Mesenchymal stem cell (in vitro differentiated cells and primary cell): ENCODE data around the gene ZSWIM4.

Source experiments
- DNase-seq: peaks from one replicate; pipeline ENCODE4 v3.0.0-alpha.2; 2013
- H2AFZ ChIP-seq: one replicate; pipeline ENCODE4 v1.6.1; 2013; ENCODE audit warnings: low read depth, mild to moderate bottlenecking, control low read depth, inconsistent platforms, low read length, moderate library complexity
- H2AK5ac ChIP-seq: 2 replicates; pipeline ENCODE4 v1.6.1; 2013; ENCODE audit warnings: low read length, moderate library complexity, mild to moderate bottlenecking, inconsistent platforms; ENCODE audit not compliant: severe bottlenecking
- H2BK120ac ChIP-seq: one replicate; pipeline ENCODE4 v1.6.1; 2013; ENCODE audit warnings: low read depth, mild to moderate bottlenecking, inconsistent platforms, low read length, moderate library complexity
- H2BK12ac ChIP-seq, 2 experiments: one replicate each; pipeline ENCODE4 v1.6.1; 2013; ENCODE audit warnings: inconsistent platforms in 2 of 2, low read length in 2 of 2, mild to moderate bottlenecking in 2 of 2, moderate library complexity in 2 of 2, control low read depth in 1 of 2
- H2BK15ac ChIP-seq: one replicate; pipeline ENCODE4 v1.6.1; 2013; ENCODE audit warnings: mild to moderate bottlenecking, low read depth, inconsistent platforms; ENCODE audit not compliant: poor library complexity, severe bottlenecking
- H2BK5ac ChIP-seq: 2 replicates; pipeline ENCODE4 v1.6.1; 2013; ENCODE audit warnings: low read depth, mild to moderate bottlenecking, low read length, control low read depth, inconsistent platforms; ENCODE audit not compliant: poor library complexity, severe bottlenecking
- H3K14ac ChIP-seq, 2 experiments: one replicate each; pipeline ENCODE4 v1.6.1; 2013; ENCODE audit warnings: inconsistent platforms in 2 of 2, low read length in 2 of 2, control low read depth in 1 of 2, mild to moderate bottlenecking in 1 of 2, moderate library complexity in 1 of 2
- H3K18ac ChIP-seq, 2 experiments: one replicate each; pipeline ENCODE4 v1.6.1; 2013; ENCODE audit warnings: inconsistent platforms in 2 of 2, low read length in 2 of 2, control low read depth in 1 of 2, low read depth in 1 of 2, mild to moderate bottlenecking in 1 of 2
- H3K23ac ChIP-seq, 2 experiments: one replicate each; pipeline ENCODE4 v1.6.1; 2013; ENCODE audit warnings: inconsistent platforms in 2 of 2, low read length in 2 of 2, mild to moderate bottlenecking in 2 of 2, moderate library complexity in 2 of 2, control low read depth in 1 of 2
- H3K27ac ChIP-seq: 2 replicates; pipeline ENCODE4 v1.5.1; 2013; ENCODE audit warnings: mild to moderate bottlenecking, moderate library complexity, low read length, control low read depth, inconsistent platforms; ENCODE audit not compliant: poor library complexity, severe bottlenecking
- H3K27me3 ChIP-seq, 2 experiments: 2 replicates each; pipeline versions ENCODE4 v1.6.1 to v1.7.0; 2013; ENCODE audit warnings: low read length in 2 of 2, mild to moderate bottlenecking in 2 of 2, moderate library complexity in 2 of 2, control low read depth in 1 of 2, inconsistent platforms in 1 of 2; ENCODE audit not compliant: control insufficient read depth in 1 of 2, insufficient read depth in 1 of 2
- H3K36me3 ChIP-seq, 2 experiments: 2 replicates each; pipeline versions ENCODE4 v1.6.1 to v1.7.0; 2013; ENCODE audit warnings: low read length in 2 of 2, control low read depth in 1 of 2, inconsistent platforms in 1 of 2, low read depth in 1 of 2, mild to moderate bottlenecking in 1 of 2; ENCODE audit not compliant: insufficient read depth in 2 of 2, control insufficient read depth in 1 of 2
- H3K4ac ChIP-seq, 2 experiments: one replicate each; pipeline ENCODE4 v1.6.1; 2013; ENCODE audit warnings: inconsistent platforms in 2 of 2, low read length in 2 of 2, mild to moderate bottlenecking in 2 of 2, moderate library complexity in 2 of 2, control low read depth in 1 of 2, low read depth in 1 of 2
- H3K4me1 ChIP-seq: 2 replicates; pipeline ENCODE4 v1.6.1; 2013; ENCODE audit warnings: low read depth, low read length, control low read depth; ENCODE audit not compliant: control insufficient read depth, insufficient read depth
- H3K4me2 ChIP-seq: 2 replicates; pipeline ENCODE4 v1.6.1; 2013; ENCODE audit warnings: low read length, mild to moderate bottlenecking, inconsistent platforms; ENCODE audit not compliant: poor library complexity, severe bottlenecking
- H3K4me3 ChIP-seq, 2 experiments: 2 replicates each; pipeline versions ENCODE4 v1.5.1 to v1.7.0; 2013; ENCODE audit warnings: low read length in 2 of 2, mild to moderate bottlenecking in 2 of 2, control low read depth in 1 of 2, low read depth in 1 of 2; ENCODE audit not compliant: insufficient read depth in 1 of 2
- H3K79me1 ChIP-seq: replicated peaks from 2 replicates; pipeline ENCODE4 v1.6.1; 2013; ENCODE audit warnings: mild to moderate bottlenecking, control low read depth, low read length, inconsistent platforms; ENCODE audit not compliant: poor library complexity, severe bottlenecking
- H3K9ac ChIP-seq: 2 replicates; pipeline ENCODE4 v1.7.0; 2013; ENCODE audit warnings: mild to moderate bottlenecking, low read length, moderate library complexity
- H3K9me3 ChIP-seq: 2 replicates; pipeline ENCODE4 v1.7.0; 2013; ENCODE audit warnings: mild to moderate bottlenecking, low read length; ENCODE audit not compliant: control insufficient read depth
- H4K8ac ChIP-seq: one replicate; pipeline ENCODE4 v1.6.1; 2013; ENCODE audit warnings: inconsistent platforms, mild to moderate bottlenecking, low read length, moderate library complexity
- H4K91ac ChIP-seq: one replicate; pipeline ENCODE4 v1.6.1; 2013; ENCODE audit warnings: mild to moderate bottlenecking, low read length, inconsistent platforms
- WGBS: methylation state at CpG from one replicate; pipeline ENCODE4 v1.1.7; 2013; ENCODE audit warnings: mixed read lengths; 5-methylcytosine and 5-hydroxymethylcytosine counted together

ZSWIM4 gene

DNA sequence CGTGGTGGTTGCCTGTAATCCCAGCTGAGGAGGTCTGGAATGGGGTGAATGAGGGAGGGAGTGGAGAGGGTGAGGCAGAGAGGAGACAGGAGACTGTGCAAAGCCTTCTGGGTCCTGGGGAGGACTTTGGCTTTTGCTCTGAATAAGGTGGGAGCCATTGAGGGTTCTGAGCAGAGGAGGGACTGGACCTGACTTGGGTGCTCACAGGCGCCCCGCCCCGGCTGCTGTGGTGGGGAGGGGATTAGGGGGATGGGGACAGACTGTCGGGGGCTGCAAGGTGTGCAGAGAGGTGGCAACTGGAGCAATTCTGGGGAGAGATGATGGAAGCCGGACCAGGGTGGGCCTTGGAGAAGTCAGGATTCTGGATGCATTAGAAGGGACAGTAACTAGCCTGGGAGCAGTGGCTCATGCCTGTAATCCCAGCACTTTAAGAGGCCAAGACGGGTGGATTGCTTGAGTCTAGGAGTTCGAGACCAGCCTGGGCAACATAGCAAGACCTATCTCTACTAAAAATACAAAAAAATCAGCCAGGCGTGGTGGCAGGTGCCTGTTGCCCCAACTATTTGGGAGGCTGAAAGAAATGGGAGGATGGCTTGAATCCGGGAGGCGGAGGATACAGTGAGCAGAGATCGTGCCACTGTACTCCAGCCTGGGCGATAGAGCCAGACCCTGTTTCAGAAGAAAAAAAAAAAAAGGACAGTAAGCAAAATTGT is 65.6 kb downstream of the ZSWIM4 start:
- peak overlapping the region; percentile 100 for H2BK120ac ChIP-seq
- H3K27me3 ChIP-seq: no peaks in the 10 kb centered on the region
- H2BK5ac ChIP-seq: no peak overlapping the region
- peak overlapping the region; percentile 21 to 87 for H2BK12ac ChIP-seq
- no peak overlapping the region for H4K8ac ChIP-seq
- H2AFZ ChIP-seq: no peak overlapping the region
- peak overlapping the region; percentile 90 for H3K9ac ChIP-seq
- H2BK15ac ChIP-seq: peak overlapping the region; percentile 99
- H3K4me1 ChIP-seq: peaks cover 23% of the 10 kb centered on the region
- H3K27ac ChIP-seq: no peak overlapping the region
- no peaks in the 10 kb centered on the region for H3K9me3 ChIP-seq
- no peak overlapping the region for H3K23ac ChIP-seq
- H2AK5ac ChIP-seq: peak overlapping the region; percentile 85
- peak overlapping the region; percentile 32 to 96 for H3K4ac ChIP-seq
- H3K36me3 ChIP-seq: no peaks in the 10 kb centered on the region
- H3K4me3 ChIP-seq: no peak overlapping the region
- H3K79me1 ChIP-seq: peaks cover 3% of the 10 kb centered on the region
- WGBS: 93% methylated on average over 11 of the region's 13 CpGs
- H3K18ac ChIP-seq: peak overlapping the region in 1 of 2 experiments; percentile 39
- no peak overlapping the region for H4K91ac ChIP-seq
- H3K4me2 ChIP-seq: no peak overlapping the region
- peak overlapping the region in 1 of 2 experiments; percentile 66 for H3K14ac ChIP-seq
- DNase-seq: no peak

DNA sequence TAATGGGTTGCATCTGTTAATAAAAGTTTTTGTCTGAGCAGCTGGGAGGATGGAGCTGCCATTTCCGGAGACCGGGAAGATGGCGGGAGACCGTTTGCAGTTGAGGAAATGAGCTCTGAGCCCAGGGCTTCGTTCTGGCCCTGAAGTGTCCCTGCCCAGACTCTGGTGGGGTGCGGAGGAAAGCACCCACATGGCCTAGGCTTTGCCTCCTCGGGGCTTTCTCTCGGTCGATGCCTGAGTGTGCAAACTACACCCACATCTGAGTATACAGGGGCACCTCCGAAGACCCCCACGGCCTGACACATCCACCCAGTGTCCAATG is 66.1 kb downstream of the ZSWIM4 start:
- Histone ChIP-seq H4K8ac (peak overlapping the region; percentile 96), H2AFZ (no peak overlapping the region), H3K4me3 (peak overlapping the region in 1 of 2 experiments; percentile 72), H3K23ac (no peak overlapping the region), H2AK5ac (peak overlapping the region; percentile 85), H3K14ac (no peak overlapping the region), H3K9me3 (no peaks in the 10 kb centered on the region), H3K4me2 (peak overlapping the region; percentile 86), H3K9ac (peak overlapping the region; percentile 90), H3K4ac (peak overlapping the region; percentile 32 to 96), H2BK15ac (peak overlapping the region; percentile 99), H3K18ac (peak overlapping the region; percentile 50 to 98), H3K36me3 (no peaks in the 10 kb centered on the region), H3K27me3 (no peaks in the 10 kb centered on the region), H2BK5ac (peak overlapping the region; percentile 71), H3K79me1 (peaks cover 5% of the 10 kb centered on the region), H2BK12ac (peak overlapping the region; percentile 51 to 64), H3K4me1 (peaks cover 28% of the 10 kb centered on the region), H2BK120ac (peak overlapping the region; percentile 100), H4K91ac (peak overlapping the region; percentile 98), H3K27ac (peak overlapping the region; percentile 96)
- DNase-seq: no peak
- WGBS: 91% methylated on average over 10 of the region's 11 CpGs

DNA sequence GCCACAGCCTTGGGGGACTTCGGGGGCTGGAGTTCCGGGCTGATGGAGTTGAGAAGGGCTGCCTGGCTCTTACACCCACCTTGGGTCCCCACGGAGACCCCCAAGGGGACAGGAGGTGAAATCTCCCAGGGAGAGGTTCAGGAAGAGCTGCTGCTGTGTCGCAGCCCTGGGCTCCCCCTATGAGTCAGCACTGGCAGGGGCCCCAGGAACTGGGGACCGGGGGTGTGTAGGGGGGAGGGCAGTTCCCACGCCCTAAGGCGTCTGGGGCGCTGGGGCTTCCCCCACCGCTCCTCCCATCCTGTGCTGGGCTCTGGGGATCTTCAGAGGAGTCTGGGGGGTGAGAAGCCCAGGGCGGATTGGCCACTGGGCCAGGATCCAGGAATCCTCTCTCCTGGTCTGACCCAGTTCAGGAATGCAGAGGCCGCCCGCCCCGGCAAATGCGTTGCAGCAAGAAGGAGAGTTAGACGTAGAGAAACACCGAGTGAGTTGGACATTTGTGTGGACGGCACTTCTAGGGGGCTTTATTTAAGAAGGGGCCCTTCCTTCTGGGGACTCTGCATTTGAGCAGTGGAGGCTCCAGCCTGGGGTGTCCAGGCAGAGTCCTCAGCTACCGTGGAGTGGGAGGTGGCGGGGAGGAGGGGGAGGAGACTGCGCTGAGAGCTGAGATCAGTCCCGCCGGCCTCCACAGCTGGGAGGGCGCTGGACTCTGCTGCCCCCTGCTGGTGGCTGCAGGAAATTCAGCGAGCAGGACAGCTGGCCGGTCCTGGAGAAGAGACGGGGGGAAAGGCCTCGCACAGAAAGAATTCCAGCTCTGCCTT is 66.7 kb downstream of the ZSWIM4 start:
- Histone ChIP-seq H3K14ac (no peak overlapping the region), H3K79me1 (peaks cover 5% of the 10 kb centered on the region), H3K9ac (peak overlapping the region; percentile 90), H2AFZ (no peak overlapping the region), H3K18ac (peak overlapping the region; percentile 50 to 98), H3K4me1 (peaks cover 32% of the 10 kb centered on the region), H3K36me3 (no peaks in the 10 kb centered on the region), H2BK120ac (peak overlapping the region; percentile 100), H3K9me3 (no peaks in the 10 kb centered on the region), H3K27ac (peak overlapping the region; percentile 96), H4K8ac (peak overlapping the region; percentile 96), H3K4ac (peak overlapping the region; percentile 32 to 96), H2BK12ac (peak overlapping the region; percentile 64 to 73), H3K23ac (no peak overlapping the region), H2AK5ac (peak overlapping the region; percentile 85), H3K27me3 (no peaks in the 10 kb centered on the region), H3K4me2 (peak overlapping the region; percentile 86), H3K4me3 (peak overlapping the region; percentile 24 to 72), H4K91ac (peak overlapping the region; percentile 98), H2BK5ac (peak overlapping the region; percentile 71), H2BK15ac (peak overlapping the region; percentile 99)
- DNase-seq: peak; percentile 97
- 8% methylated on average over 27 of the region's 27 CpGs for WGBS

DNA sequence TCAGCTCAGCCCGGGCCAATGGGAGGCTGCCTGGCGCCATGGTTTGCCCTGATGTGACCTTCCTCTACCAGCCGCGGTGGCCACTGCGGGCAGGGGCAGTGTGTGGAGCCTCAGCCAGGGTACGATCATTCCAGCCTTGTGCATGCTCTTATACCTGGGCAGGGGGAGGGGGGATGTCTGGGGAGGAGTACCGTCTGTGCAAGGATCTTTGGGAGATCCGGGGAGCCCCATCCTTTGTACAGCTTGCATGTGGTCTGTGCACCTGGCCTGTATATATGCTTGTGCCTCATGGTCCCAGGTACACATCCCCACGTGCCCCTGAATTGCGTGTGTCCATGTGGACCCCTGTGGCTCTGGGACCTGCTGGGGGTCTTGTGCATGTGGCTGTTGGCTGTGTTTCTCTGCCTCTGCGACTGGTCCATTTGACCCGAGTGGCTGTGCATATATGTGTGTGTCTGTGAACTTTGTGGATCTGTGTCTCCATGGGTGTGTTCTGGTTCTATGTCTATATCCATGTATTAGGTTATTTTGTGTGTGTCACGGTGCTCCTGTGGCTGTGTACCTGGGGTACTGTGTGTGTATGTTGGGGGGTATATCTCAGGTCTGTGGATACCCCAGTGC is 68.9 kb downstream of the ZSWIM4 start:
- no peak for DNase-seq
- H3K23ac ChIP-seq: no peak overlapping the region
- no peak overlapping the region for H2BK5ac ChIP-seq
- no peak overlapping the region for H3K4me3 ChIP-seq
- H3K18ac ChIP-seq: peak overlapping the region in 1 of 2 experiments; percentile 29
- no peak overlapping the region for H2BK15ac ChIP-seq
- H2BK120ac ChIP-seq: no peak overlapping the region
- no peak overlapping the region for H4K91ac ChIP-seq
- H2AK5ac ChIP-seq: no peak overlapping the region
- H3K4me1 ChIP-seq: peaks cover 30% of the 10 kb centered on the region
- no peaks in the 10 kb centered on the region for H3K27me3 ChIP-seq
- H3K27ac ChIP-seq: no peak overlapping the region
- no peak overlapping the region for H2AFZ ChIP-seq
- peak overlapping the region in 1 of 2 experiments; percentile 19 for H3K4ac ChIP-seq
- H3K4me2 ChIP-seq: no peak overlapping the region
- peak overlapping the region; percentile 28 to 76 for H2BK12ac ChIP-seq
- no peaks in the 10 kb centered on the region for H3K9me3 ChIP-seq
- no peak overlapping the region for H3K9ac ChIP-seq
- H4K8ac ChIP-seq: peak overlapping the region; percentile 47
- WGBS: 61% methylated on average over 13 of the region's 13 CpGs
- H3K14ac ChIP-seq: no peak overlapping the region
- peaks cover 5% of the 10 kb centered on the region for H3K79me1 ChIP-seq
- H3K36me3 ChIP-seq: no peaks in the 10 kb centered on the region
